Cardiac septum (tissue), 1 donor: ENCODE measurements around the gene BNIP3. TPM values are rescaled to one million over a fixed set of nuclear protein-coding genes. Genes with fewer than 3 reads are reported as not detected.

Experiments
- DNase-seq: peaks from one replicate; pipeline ENCODE4 v3.0.0-alpha.2; 2020; ENCODE audit warnings: low spot score
- intact Hi-C: fragments of 100-400 bp; cut with DNase I; formaldehyde crosslinking; loops from one replicate; pipeline ENCODE4 v1.14.0; 2022
- total RNA-seq: library from RNA; stranded (reverse); fragmentation: NEBNext Ultra II Directional; extraction: Animal tissue kit (Norgen Biotek cat#: 25700); gene quantifications from one replicate; pipeline ENCODE4 v1.2.1, GENCODE V29; 2021
- donor health status: DM: no; HTN: no; CAD: no.

BNIP3 gene
- total RNA-seq, 1 donor from 2014 or later, result 112 TPM

DNA sequence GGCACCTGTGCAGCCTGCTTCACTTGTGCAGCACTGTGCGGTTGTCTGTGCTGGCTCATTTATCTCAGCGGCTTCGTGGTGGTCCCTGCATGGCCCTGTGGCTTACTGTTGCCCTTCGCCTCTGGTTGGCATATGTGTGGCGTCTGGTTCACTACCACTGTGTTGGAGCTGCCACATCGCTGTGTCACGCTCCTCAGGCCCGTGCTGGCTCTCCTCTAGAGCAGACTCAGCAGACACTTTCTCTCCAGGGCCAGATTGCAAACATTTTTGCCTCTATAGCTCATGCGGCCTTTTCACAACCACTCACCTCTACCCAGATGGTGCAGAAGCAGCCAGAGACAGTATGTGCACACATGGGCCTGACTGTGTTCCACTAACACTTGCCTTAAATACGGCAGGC, 43.0 kb downstream of the BNIP3 start:
- intact Hi-C loops, result no loop called here
- peak; percentile 54 for DNase-seq

DNA sequence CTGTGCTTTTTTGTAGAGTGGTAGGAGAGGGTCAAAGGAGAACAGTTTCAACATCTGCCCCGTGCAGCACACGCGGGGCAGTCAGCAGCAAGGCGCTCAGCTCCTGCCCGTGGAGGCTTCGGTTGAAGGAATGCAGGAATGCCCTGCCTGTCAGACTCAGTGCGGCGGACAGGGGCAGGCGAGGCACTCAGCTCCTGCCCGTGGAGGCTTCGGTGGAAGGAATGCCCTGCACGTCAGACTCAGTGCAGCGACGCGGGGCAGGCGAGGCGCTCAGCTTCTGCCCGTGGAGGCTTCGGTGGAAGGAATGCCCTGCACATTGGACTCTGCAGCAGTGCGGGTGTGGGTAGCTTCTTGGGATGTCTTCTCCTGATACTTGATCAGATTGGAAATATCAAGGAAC, 43.9 kb downstream of the BNIP3 start:
- intact Hi-C loops, result no loop called here
- DNase-seq, result peak; percentile 62

DNA sequence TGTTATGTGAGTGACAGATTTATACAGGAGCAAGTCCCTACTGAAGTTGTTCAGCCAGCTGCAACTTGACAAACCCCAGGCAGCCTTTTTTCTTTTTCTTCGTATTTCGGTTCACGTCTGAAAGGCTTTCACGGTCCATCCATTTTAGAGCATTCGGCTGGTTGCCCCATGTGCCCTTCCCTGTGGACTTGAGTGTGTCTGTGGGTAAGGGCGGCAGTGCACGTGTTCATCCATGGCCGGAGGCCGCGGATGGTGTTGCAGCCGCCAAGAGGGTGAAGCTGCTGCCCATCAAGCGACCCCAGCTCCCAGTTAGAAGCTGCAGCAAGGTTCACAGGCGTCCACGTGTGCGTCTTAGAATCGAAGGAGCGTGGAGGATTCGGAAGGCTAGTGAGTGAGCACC, 45.0 kb downstream of the BNIP3 start:
- intact Hi-C loops, result no loop called here
- peak; percentile 55 for DNase-seq

DNA sequence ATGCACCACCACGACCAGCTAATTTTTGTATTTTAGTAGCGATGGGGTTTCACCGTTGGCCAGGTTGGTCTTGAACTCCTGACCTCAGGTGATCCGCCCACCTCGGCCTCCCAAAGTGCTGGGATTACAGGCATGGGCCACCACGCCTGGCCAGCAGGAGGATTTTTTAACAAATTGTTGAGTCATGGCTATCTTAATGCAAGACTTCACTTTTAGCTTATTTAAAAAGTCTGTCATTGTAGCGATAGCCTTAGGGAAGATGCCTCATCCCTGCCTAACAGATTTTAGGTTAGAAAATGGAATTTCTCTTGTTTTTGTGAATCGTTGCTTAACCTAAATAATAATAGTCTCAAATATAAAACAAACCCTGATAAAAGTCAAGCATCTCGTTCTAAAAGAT, 45.4 kb downstream of the BNIP3 start:
- intact Hi-C loops, result no loop called here
- no peak for DNase-seq

DNA sequence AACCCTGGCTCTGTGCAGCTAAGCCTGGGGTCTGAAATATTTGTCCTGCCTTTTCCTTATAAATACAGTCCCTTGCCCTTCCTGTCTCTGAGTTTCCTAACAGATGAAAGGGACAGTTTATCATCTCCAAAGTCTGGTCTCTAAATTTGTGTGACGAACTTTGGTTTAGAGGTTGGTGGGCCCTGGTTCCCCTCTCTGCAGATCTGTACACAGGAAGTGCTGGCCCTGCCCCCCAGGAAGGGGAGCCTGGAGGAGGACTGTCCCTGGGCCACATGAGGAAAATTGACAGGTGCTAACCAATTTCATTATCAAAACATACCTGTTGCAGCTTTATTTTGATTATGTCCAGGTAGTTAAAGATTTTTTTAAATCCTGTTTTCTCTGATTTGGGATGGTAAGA, 46.5 kb downstream of the BNIP3 start:
- intact Hi-C loops, result no loop called here
- no peak for DNase-seq

DNA sequence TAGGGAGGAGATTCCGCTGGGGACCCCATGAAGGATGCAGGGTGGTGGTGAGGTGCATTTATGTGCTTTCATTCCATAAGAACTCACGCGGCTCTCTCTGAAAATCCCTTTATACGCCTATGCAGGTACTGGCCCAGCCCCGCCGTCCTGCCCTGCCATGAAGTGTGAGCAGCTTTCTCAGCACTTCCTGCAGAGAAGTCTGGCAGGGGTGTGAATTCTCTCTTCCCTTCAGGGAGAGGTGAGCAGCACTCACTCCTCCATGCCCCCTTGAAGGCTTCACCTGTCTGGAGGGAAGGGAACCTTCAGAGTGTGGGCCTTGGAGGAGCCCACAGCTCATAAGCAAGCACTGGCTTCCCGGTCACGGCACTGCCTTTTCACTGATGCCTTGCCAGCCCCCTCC, 47.0 kb downstream of the BNIP3 start:
- intact Hi-C loops, result no loop called here
- DNase-seq, result peak; percentile 67

DNA sequence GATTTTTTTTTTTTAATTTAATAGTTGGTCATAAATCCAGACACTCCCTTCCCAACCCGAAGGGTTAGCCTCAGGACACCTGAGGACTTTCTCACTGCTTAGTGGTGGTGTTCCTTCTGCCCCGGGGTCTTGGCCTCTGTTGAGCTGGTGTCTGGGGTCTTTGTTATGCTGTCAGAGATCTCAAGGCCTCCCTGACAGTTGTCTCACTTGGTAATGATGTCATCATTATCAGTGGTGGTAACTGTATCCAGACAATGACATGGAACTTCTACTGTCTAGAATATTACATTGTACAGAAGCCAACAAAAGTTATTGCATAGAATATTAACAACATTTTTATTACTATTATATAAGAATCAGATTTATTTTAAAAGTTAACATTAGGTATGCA, 48.0 kb downstream of the BNIP3 start:
- intact Hi-C loops, result no loop called here
- no peak for DNase-seq

DNA sequence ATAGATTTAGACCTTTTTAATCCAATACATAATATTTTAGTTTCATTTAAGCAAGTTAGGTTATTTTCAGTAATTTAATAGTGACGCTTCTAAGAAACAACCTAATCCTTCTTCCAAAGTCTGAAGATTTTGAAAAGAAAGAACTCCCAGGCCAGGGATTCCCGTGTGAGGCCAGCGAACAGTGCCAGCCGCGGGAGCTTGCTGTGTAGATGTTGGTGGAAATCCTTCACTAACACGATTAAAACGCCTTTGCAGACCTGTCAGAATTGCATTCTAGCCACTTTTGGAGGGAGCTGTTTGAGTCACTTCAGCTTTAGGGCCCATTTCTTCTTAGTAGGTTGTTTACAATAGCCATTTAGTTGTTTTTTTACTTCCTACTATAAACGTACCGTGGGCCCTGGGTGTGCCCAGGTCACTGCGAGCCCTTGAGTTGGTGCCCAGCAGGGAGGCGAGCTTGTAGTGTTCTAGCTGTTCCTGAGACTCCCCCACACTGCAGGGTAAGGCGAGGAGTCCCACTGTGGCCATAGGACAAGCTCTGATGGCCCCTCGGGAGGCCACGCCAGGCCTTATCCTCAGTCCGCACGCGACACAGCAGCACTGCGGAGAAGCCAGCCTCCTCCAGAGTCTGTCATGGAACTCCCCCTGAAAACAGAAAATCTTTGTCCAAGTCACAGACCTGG, 48.6 kb downstream of the BNIP3 start:
- DNase-seq, result peak; percentile 65
- intact Hi-C loops, result no loop called here

DNA sequence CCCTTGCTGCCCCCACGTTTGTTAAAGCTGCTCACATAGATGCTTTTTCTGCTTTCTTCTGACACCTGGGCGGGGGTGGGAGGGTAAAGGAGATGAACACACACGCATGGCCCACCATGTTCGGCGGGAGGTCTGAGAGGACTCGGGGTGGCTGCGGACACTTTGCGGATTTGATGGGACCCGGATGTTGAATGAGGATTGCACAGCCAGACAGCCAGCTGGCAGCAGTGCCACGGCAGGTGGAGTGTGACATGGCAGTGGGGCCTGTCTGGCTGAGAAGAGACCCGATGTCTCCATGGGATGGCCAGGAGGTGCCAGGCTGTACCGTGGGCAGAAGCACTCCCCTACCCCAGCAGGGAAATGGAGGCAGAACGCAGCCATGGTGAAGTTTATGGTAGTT, 49.7 kb downstream of the BNIP3 start:
- DNase-seq, result peak; percentile 74
- intact Hi-C loops, result no loop called here

DNA sequence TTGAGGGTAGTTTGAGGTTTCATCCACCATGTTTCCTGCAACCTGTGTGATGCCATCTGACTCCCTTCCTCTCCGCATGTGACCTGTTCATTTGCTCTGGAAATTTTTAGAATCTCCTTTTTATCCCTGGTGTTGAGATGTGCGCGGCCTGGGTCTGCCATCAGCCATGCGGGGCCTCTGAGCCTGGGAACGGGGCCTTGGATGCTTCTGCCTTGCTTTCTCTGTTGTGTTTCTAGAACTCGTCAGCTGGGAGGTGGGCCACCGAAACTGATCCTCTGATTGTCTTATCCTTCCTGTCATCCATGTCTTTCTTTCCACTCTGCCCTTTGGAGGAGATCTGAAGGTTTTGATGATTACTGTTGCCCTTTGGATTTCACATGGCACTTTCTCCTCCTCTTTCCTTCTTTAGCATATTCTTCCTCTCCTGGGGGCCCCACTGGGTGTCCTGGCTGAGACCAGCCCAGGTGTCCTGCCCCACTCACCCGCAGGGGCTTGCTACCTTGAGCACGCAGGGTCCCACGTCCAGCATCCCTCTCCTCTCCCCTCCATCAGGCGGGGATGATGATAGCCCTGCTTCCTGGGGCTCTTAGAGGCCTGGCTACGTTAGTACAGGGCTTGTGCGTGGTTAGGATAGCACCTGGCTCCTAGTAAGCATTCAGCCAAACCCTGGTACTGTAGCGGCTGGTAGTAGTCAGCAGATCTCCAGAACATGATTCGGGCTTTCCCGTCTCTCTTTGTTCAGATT, 51.0 kb downstream of the BNIP3 start:
- intact Hi-C loops, result no loop called here
- peak; percentile 51 for DNase-seq

DNA sequence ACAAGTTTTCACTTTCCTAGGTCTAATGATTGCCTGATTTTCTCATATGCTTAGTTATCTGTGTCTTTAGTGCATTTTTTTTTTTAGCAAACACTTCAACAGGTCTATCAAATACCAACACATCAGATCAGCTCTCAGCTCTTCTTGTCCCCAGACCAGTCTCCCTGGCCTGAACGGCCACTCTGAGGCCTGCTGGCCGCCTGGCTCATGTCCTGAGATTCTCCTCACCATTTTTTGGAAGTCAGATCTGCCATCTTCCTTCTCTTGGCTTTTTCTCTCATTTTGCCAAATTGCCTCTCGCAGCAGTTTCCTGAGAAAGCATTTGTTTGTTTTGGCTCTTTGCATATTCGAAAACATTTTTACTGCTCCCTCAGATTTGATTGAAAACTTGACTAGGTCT, 51.6 kb downstream of the BNIP3 start:
- DNase-seq, result no peak
- intact Hi-C loops, result no loop called here

DNA sequence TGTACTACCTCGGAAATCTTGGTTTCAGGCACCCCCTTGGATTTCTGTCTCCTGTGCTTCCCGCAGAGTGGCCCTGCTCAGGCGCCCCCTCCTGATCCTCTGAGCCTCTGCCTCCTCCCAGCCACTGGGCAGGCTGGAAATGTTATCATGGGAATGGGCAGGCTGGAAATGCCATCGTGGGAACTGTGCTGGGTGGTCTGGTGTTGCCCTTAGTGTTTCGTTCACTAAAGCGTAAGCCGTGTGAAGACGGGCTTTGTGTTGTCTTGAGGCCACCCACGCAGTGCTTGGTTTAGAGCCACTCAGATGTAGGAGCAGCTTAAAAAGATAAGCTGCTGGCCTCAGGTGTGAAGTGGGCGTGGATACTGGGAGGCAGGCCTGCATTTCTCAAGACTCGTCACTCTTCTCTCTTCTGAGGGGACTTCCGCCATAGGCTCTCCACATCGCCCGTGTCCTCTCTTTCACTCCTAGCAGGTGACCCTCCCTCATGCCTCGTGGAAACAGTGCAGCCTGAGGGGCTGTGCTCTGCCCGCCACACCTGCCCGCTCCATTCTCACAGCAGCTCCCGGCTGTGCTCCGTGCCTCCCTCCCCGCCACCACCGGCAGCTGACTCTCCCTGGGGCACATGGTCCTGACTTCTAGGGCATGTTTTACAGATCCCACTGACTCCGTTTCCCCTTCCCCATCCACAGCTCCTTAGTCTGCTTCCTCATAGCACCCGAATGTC, 52.4 kb downstream of the BNIP3 start:
- intact Hi-C loops, result no loop called here
- DNase-seq, result peak; percentile 56

DNA sequence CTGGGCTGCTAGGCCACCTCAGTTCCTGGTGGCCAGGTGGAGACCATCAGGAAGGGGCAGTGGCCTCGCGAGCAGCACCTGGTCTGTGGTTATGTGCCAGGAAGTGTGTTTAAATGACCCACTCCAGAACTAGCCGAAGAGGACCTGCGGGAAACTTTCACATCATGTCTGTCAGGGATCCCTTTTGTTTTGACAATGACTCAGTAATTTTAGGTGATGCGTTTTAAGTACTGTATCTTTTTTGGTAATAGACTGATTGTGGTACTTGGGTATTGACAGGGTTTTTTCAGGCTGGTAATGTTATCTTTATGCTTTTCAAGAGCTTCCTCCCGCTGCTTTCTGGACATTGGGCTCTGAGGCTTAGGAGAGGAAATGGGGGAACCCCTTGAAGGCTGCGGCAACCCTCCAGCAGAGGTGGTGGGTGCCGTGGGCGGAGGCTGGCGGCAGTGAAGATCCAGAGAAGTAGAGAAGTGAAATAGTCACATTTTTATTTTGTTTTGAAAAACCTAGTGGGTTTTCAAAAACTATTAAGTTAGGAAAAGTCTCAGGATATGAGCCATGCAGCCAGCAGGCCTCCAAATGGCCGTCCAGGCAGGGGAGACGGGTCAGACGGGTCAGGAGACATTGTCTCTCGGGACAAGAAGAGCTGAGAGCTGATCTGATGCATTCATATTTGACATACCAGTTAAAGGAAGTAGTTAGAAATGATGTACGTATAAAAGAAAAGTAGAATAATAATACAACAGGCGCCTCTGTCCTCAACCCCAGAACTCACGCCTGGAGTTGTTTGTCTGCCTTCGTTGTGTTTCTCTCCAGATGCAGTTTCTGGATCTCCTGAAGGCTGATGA, 53.3 kb downstream of the BNIP3 start:
- peak; percentile 47 for DNase-seq
- intact Hi-C loops, result no loop called here

DNA sequence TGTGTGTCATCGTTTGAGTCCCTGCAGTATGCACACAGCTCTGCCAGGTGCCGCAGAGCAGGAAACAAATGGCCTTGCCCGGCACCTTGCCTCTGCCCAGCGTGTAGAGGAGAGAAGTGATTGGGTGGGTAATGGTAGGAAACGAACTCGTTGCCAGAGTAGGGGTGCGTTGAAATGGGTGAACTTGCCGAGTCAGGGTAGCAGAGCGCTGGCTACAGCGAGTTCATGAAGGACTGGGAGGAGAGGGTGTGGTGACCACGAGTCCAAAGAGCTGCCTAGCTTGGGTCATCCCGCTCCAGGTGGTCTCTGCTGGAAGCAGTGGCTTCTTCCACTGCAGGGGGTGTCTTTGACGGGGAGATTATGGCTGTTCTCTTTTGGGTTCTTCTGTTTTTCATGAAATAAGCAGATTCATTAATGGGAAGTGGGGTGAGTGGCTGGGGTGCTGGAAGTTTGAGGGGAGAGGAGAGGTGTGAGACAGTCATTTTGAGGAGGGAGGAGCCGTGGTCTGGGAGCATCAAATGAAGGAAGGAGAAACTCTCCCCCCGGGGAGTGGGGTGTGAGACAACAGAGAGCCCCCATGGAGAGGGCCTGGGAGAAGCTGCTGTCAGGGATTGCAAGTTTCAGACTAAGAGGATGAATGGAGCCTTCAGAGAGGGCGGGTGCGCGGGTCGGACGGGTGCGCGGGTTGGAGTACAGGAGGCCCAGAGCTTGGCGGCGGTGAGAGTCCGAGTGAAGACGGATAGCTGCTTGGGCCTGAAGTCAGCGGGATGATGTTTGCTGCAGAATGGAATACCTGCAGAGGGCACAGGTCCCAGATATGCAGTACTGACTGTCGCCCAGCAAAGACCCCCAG, 54.8 kb downstream of the BNIP3 start:
- intact Hi-C loops, result no loop called here
- DNase-seq, result peak; percentile 73

DNA sequence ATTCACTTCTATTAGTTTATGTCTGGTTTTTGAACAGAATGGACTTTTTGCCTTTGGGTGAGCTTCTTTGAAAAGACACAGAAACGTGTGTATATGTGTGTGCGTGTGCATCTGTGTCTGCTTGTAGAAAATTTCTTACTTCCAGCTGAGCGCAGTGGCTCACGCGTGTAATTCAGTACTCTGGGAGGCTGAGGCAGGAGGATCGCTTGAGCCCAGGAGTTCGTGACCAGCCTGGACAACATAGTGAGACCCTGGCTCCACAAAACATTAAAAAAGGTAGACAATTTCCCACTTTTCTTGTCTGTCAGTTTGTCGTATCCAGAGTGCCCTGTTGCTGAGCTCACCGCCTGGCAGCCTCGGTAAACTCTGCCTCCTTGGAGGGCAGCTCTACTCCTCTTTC, 55.5 kb downstream of the BNIP3 start:
- intact Hi-C loops, result no loop called here
- DNase-seq, result peak; percentile 24

DNA sequence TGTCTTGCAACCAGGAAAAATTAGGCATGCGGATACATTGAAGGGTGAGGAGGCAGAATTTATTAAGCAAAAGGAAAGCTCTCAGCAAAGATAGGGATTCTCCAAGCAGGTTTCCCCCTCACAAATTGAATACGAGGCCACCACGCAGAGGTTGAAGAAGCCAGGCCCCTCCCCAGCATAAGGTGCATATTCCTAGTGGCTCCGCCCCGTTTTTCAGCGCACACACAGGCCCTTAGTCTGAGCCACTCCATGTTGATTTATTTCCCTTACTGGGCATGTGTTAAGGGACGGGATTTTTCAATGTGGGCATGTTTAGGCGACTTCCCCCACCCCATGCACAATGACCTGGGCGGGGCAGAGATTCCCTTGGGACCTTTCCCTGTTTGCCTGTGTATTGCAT, 56.0 kb downstream of the BNIP3 start:
- intact Hi-C loops, result no loop called here
- peak; percentile 50 for DNase-seq

DNA sequence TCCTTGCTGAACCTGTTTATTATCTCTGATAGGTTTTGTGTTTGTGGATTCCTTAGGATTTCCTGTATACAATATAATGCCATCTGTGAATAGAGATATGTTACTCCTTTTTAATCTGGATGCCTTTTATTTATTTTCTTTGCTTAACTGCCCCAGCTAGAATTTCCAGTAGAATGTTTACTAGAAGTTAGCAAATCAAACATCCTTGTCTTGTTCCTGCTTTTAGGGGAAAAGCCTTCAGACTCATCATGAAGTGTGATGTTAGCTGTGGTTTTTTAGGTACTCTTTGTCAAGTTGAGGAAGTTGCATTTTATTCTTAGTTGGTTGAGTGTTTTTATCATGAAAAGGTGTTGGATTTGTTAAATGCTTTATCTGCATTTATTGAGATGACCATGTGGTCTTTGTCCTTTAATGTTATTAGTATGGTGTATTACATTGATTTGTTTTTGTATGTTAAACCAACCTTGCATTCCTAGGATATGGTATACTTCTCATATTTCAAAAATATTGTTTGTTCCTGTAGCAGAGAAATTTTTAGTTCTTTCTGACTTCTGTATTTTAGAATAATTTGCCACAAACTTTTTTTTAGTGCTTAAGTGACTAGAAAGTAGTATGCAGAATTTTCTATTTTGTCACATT, 56.6 kb downstream of the BNIP3 start:
- intact Hi-C loops, result no loop called here
- no peak for DNase-seq

DNA sequence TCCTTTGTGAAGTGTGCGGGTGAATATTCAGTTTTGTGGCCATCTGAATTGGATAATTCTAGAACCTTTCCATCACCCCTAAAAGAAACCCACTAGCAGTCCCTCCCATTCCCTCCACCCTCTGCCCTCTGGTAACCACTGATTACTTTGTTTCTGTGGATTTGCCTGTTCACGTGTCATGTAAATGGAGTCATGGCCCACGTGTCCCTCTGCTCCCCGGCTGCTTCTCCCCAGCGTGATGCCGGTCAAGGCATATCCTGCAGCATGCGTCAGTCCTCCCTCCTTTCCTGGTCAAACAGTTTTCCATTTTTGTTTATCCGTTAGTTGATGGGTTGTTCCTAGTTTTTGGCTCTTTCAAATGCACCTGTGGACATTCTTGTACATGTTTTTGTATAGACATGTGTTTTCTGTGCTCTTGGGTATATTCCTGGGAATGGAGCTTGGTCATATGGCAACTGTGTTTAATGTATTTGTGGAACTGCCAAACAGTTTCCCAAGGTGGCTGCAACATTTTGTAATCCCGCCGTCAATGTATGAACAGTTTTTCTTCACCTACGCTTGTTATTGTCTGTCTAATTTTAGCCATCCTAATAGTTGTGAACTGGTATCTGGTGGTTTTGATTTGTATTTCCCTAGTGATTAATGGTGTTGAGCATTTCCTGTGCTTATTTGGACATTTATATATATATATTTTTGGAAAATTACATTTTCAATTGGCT, 58.5 kb downstream of the BNIP3 start:
- intact Hi-C loops, result no loop called here
- no peak for DNase-seq
